SK-N-SH treated with all-trans-retinoic acid at 6 μM for 48 hours (cell line): ENCODE measurements around the gene TMEM89.

Experiments used
- ATAC-seq: fragments of 200-7000 bp; cut with Tn5 transposase; 3 replicates; pipeline ENCODE4 v1.9.1; 2020; ENCODE audit warnings: mild to moderate bottlenecking, moderate library complexity
- ARNTL ChIP-seq: fragments of 450-650 bp; formaldehyde crosslinking; IDR thresholded peaks from 2 replicates; pipeline ENCODE4 v1.5.0; 2020; ENCODE audit warnings: low read depth, mild to moderate bottlenecking, moderate library complexity, borderline replicate concordance
- BACH2 ChIP-seq: fragments of 250-450 bp; sonication (Bioruptor Pico); IDR thresholded peaks from 2 replicates; pipeline ENCODE4 v1.9.0; 2021; ENCODE audit warnings: mild to moderate bottlenecking, borderline replicate concordance
- CSDC2 ChIP-seq: fragments of 250-450 bp; sonication (Bioruptor Pico); IDR thresholded peaks from 2 replicates; pipeline ENCODE4 v1.5.0; 2020; ENCODE audit warnings: mild to moderate bottlenecking, moderate library complexity
- ESRRG ChIP-seq: fragments of 250-450 bp; sonication (Bioruptor Pico); IDR thresholded peaks from 2 replicates; pipeline ENCODE4 v1.6.1; 2021; ENCODE audit warnings: mild to moderate bottlenecking
- GLIS3 ChIP-seq: fragments of 250-450 bp; sonication (Bioruptor Pico); IDR thresholded peaks from 2 replicates; pipeline ENCODE4 v1.5.0; 2020; ENCODE audit warnings: mild to moderate bottlenecking, moderate library complexity
- ISL1 ChIP-seq: fragments of 250-450 bp; sonication (Bioruptor Pico); IDR thresholded peaks from 2 replicates; pipeline ENCODE4 v2.1.2; 2022; ENCODE audit warnings: mild to moderate bottlenecking, moderate library complexity
- OSR1 ChIP-seq: fragments of 250-450 bp; sonication (Bioruptor Pico); IDR thresholded peaks from 2 replicates; pipeline ENCODE4 v1.8.0; 2022; ENCODE audit warnings: moderate library complexity, mild to moderate bottlenecking, inconsistent platforms
- PPARA ChIP-seq: fragments of 250-450 bp; sonication (Bioruptor Pico); IDR thresholded peaks from 2 replicates; pipeline ENCODE4 v1.5.0; 2020; ENCODE audit warnings: mild to moderate bottlenecking, borderline replicate concordance
- RARB ChIP-seq: fragments of 250-450 bp; sonication (Bioruptor Pico); IDR thresholded peaks from 2 replicates; pipeline ENCODE4 v1.8.0; 2021; ENCODE audit warnings: mild to moderate bottlenecking, moderate library complexity
- SNAI2 ChIP-seq: fragments of 250-450 bp; sonication (Bioruptor Pico); IDR thresholded peaks from 2 replicates; pipeline ENCODE4 v1.5.0; 2020; ENCODE audit warnings: mild to moderate bottlenecking, moderate library complexity
- TCF4 ChIP-seq: fragments of 250-450 bp; sonication (Bioruptor Pico); IDR thresholded peaks from 2 replicates; pipeline ENCODE4 v1.8.0; 2021; ENCODE audit warnings: mild to moderate bottlenecking, moderate library complexity, borderline replicate concordance
- ZFP3 ChIP-seq: fragments of 250-450 bp; sonication (Bioruptor Pico); IDR thresholded peaks from 2 replicates; pipeline ENCODE4 v1.5.0; 2020; ENCODE audit warnings: mild to moderate bottlenecking, moderate library complexity
- ZFP30 ChIP-seq: fragments of 450-650 bp; formaldehyde crosslinking; IDR thresholded peaks from 2 replicates; pipeline ENCODE4 v1.5.0; 2022; ENCODE audit warnings: mild to moderate bottlenecking, moderate library complexity
- ZNF70 ChIP-seq: fragments of 450-650 bp; formaldehyde crosslinking; IDR thresholded peaks from 2 replicates; pipeline ENCODE4 v1.5.0; 2020; ENCODE audit warnings: mild to moderate bottlenecking, moderate library complexity
- ZNF8 ChIP-seq: fragments of 450-650 bp; formaldehyde crosslinking; IDR thresholded peaks from 2 replicates; pipeline ENCODE4 v1.5.0; 2020; ENCODE audit warnings: mild to moderate bottlenecking, moderate library complexity
- TF ChIP-seq, protein P1 (sequence below): fragments of 250-450 bp; sonication (Bioruptor Pico); IDR thresholded peaks from 2 replicates; pipeline ENCODE4 v1.5.1; 2021; ENCODE audit warnings: mild to moderate bottlenecking, moderate library complexity
- TF ChIP-seq, protein P2 (sequence below): fragments of 250-450 bp; sonication (Bioruptor Pico); IDR thresholded peaks from 2 replicates; pipeline ENCODE4 v1.5.1; 2020; ENCODE audit warnings: low read depth, mild to moderate bottlenecking, moderate library complexity
- TF ChIP-seq, protein P3 (sequence below): fragments of 250-450 bp; sonication (Bioruptor Pico); IDR thresholded peaks from 2 replicates; pipeline ENCODE4 v1.8.0; 2021; ENCODE audit warnings: low read depth, mild to moderate bottlenecking, moderate library complexity, borderline replicate concordance
- TF ChIP-seq, protein P4 (sequence below): fragments of 250-450 bp; sonication (Bioruptor Pico); IDR thresholded peaks from 2 replicates; pipeline ENCODE4 v1.8.0; 2020; ENCODE audit warnings: mild to moderate bottlenecking, moderate library complexity, borderline replicate concordance
- TF ChIP-seq, protein P5 (sequence below): fragments of 250-450 bp; sonication (Bioruptor Pico); IDR thresholded peaks from 2 replicates; pipeline ENCODE4 v1.5.0; 2020; ENCODE audit warnings: mild to moderate bottlenecking, moderate library complexity

The TMEM89 gene

DNA sequence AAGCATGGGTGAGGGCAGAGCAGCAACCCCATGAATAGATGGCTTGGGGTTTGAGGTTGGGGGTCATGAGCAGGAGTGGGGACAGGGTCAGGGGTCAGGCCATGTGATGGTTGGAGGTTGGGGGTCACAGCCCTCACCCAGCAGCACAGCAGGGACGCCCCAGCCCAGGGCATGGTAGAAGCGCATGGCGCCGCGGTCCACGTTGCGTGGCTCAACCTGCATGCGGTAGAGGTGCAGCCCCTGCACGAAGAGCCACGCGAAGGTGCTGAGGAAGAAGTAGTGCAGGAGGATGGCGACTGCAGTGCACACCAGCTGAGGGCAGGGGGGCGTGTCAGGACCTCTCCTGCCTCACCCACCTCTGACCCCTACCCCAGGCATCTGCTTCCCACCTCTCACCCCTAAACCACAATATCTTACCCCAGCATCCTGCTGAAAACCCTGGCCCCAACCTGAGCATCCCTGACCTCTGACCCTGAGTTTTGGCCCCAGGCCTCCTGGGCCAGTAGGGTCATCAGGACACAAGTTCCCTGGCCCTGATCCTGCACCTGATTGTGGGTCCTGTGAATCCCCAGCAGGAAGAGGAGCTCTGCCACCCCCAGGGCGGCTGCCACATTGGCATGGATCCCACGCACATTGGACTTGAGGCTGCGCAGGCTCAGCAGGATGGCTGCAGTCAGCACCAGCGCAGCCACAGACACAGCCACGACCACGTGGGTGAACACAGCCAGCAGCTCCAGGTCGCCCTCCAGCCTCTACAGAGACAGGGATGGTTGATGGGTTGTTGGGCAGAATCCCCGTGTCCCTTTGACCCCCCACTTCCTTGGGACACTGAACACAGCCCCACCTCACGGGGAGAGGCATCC lies 23.6 kb upstream of the TMEM89 start:
- no peak for TF ChIP-seq ISL1
- no peak for TF ChIP-seq ZNF8
- no peak for TF ChIP-seq CSDC2 (CRISPR knock-in tag)
- TF ChIP-seq ARNTL: no peak
- TF ChIP-seq, all 23 proteins: peak for 0
- ATAC-seq: no peak

DNA sequence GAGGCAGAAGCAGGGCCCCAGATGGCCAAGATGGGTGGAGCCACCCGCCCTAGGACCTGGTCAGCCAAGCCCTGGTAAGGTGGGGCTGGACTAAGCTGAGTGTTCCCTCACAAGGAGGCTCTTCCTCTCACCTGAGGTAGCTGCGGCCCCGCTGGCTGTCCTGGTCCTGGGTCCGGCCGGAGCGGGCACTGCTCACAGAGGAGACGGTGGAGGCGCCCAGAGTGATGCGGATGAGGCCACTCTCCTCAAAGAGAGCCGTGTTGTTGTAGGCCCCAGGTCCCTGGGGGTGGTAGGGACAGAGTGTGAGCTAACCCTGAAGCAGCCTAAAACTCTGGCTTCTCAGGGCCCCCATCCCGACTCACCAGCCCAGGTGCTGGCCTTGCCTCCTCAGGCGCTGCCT lies 21.0 kb upstream of the TMEM89 start:
- ATAC-seq: no peak
- TF ChIP-seq ZNF8 (no peak), ZFP30 (CRISPR knock-in tag) (no peak), RARB (CRISPR knock-in tag) (no peak), PPARA (CRISPR knock-in tag) (no peak), OSR1 (CRISPR knock-in tag) (no peak), ARNTL (no peak), ZFP3 (CRISPR knock-in tag) (no peak), CSDC2 (CRISPR knock-in tag) (no peak)
- TF ChIP-seq, protein P1, sequence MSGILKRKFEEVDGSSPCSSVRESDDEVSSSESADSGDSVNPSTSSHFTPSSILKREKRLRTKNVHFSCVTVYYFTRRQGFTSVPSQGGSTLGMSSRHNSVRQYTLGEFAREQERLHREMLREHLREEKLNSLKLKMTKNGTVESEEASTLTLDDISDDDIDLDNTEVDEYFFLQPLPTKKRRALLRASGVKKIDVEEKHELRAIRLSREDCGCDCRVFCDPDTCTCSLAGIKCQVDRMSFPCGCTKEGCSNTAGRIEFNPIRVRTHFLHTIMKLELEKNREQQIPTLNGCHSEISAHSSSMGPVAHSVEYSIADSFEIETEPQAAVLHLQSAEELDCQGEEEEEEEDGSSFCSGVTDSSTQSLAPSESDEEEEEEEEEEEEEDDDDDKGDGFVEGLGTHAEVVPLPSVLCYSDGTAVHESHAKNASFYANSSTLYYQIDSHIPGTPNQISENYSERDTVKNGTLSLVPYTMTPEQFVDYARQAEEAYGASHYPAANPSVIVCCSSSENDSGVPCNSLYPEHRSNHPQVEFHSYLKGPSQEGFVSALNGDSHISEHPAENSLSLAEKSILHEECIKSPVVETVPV: no peak
- TF ChIP-seq, protein P2, sequence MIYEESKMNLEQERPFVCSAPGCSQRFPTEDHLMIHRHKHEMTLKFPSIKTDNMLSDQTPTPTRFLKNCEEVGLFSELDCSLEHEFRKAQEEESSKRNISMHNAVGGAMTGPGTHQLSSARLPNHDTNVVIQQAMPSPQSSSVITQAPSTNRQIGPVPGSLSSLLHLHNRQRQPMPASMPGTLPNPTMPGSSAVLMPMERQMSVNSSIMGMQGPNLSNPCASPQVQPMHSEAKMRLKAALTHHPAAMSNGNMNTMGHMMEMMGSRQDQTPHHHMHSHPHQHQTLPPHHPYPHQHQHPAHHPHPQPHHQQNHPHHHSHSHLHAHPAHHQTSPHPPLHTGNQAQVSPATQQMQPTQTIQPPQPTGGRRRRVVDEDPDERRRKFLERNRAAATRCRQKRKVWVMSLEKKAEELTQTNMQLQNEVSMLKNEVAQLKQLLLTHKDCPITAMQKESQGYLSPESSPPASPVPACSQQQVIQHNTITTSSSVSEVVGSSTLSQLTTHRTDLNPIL: no peak
- TF ChIP-seq, protein P3, sequence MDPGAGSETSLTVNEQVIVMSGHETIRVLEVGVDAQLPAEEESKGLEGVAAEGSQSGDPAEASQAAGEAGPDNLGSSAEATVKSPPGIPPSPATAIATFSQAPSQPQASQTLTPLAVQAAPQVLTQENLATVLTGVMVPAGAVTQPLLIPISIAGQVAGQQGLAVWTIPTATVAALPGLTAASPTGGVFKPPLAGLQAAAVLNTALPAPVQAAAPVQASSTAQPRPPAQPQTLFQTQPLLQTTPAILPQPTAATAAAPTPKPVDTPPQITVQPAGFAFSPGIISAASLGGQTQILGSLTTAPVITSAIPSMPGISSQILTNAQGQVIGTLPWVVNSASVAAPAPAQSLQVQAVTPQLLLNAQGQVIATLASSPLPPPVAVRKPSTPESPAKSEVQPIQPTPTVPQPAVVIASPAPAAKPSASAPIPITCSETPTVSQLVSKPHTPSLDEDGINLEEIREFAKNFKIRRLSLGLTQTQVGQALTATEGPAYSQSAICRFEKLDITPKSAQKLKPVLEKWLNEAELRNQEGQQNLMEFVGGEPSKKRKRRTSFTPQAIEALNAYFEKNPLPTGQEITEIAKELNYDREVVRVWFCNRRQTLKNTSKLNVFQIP (CRISPR knock-in tag): no peak
- TF ChIP-seq, protein P4, sequence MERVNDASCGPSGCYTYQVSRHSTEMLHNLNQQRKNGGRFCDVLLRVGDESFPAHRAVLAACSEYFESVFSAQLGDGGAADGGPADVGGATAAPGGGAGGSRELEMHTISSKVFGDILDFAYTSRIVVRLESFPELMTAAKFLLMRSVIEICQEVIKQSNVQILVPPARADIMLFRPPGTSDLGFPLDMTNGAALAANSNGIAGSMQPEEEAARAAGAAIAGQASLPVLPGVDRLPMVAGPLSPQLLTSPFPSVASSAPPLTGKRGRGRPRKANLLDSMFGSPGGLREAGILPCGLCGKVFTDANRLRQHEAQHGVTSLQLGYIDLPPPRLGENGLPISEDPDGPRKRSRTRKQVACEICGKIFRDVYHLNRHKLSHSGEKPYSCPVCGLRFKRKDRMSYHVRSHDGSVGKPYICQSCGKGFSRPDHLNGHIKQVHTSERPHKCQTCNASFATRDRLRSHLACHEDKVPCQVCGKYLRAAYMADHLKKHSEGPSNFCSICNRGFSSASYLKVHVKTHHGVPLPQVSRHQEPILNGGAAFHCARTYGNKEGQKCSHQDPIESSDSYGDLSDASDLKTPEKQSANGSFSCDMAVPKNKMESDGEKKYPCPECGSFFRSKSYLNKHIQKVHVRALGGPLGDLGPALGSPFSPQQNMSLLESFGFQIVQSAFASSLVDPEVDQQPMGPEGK (CRISPR knock-in tag): no peak

DNA sequence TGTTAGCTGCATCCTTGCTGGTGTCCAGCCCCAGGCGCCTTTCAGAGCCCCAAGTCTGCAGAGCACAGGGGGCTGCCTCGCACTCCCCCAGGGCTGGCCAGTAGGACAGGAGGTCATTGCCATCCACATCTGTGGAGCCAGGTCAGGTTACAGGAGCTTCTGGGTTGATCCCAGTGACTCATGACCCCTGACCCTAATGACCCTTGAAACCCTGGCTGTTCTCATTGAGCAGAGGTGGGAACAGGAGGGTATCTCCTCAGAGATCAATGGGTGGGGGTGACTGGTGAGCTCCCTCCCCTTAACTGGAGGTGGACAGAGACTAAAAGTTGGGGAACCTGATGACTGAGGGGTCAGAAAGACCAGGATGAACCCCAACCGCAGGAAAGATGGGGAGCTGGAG lies 19.8 kb upstream of the TMEM89 start:
- TF ChIP-seq, protein P3 (CRISPR knock-in tag): no peak
- TF ChIP-seq GLIS3 (CRISPR knock-in tag) (no peak), OSR1 (CRISPR knock-in tag) (no peak), CSDC2 (CRISPR knock-in tag) (no peak), TCF4 (CRISPR knock-in tag) (no peak), ISL1 (no peak), ESRRG (CRISPR knock-in tag) (no peak), ZFP3 (CRISPR knock-in tag) (no peak), ARNTL (no peak), ZNF8 (no peak), BACH2 (CRISPR knock-in tag) (no peak), SNAI2 (CRISPR knock-in tag) (no peak), ZFP30 (CRISPR knock-in tag) (no peak), ZNF70 (no peak)
- TF ChIP-seq, protein P4 (CRISPR knock-in tag): no peak
- TF ChIP-seq, protein P2: no peak
- TF ChIP-seq, protein P5, sequence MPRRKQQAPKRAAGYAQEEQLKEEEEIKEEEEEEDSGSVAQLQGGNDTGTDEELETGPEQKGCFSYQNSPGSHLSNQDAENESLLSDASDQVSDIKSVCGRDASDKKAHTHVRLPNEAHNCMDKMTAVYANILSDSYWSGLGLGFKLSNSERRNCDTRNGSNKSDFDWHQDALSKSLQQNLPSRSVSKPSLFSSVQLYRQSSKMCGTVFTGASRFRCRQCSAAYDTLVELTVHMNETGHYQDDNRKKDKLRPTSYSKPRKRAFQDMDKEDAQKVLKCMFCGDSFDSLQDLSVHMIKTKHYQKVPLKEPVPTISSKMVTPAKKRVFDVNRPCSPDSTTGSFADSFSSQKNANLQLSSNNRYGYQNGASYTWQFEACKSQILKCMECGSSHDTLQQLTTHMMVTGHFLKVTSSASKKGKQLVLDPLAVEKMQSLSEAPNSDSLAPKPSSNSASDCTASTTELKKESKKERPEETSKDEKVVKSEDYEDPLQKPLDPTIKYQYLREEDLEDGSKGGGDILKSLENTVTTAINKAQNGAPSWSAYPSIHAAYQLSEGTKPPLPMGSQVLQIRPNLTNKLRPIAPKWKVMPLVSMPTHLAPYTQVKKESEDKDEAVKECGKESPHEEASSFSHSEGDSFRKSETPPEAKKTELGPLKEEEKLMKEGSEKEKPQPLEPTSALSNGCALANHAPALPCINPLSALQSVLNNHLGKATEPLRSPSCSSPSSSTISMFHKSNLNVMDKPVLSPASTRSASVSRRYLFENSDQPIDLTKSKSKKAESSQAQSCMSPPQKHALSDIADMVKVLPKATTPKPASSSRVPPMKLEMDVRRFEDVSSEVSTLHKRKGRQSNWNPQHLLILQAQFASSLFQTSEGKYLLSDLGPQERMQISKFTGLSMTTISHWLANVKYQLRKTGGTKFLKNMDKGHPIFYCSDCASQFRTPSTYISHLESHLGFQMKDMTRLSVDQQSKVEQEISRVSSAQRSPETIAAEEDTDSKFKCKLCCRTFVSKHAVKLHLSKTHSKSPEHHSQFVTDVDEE (CRISPR knock-in tag): no peak
- TF ChIP-seq, protein P1: no peak

More for the DNA sequence above, 19.8 kb upstream of the TMEM89 start:
- ATAC-seq: no peak
